GM12891 (cell line): ENCODE data around the gene POP4.

Experiments used
- PAX5 ChIP-seq: IDR thresholded peaks from 2 replicates; pipeline ENCODE4 v1.6.1; 2011; ENCODE audit warnings: low read length, moderate library complexity, mild to moderate bottlenecking; ENCODE audit not compliant: insufficient read depth, severe bottlenecking
- POLR2A ChIP-seq: IDR thresholded peaks from 2 replicates; pipeline ENCODE4 v1.6.1; 2011; ENCODE audit warnings: low read depth, low read length, control low read depth
- POLR2AphosphoS5 ChIP-seq: IDR thresholded peaks from 2 replicates; pipeline ENCODE4 v1.6.1; 2011; ENCODE audit warnings: low read depth, low read length, control low read depth
- SPI1 ChIP-seq: IDR thresholded peaks from 2 replicates; pipeline ENCODE4 v1.6.1; 2011; ENCODE audit warnings: low read depth, low read length, control low read depth
- TAF1 ChIP-seq: IDR thresholded peaks from 2 replicates; pipeline ENCODE4 v1.6.1; 2011; ENCODE audit warnings: low read depth, low read length, control low read depth

- TF ChIP-seq POLR2AphosphoS5 (no peak), POLR2A (no peak), PAX5 (no peak), TAF1 (no peak), SPI1 (no peak)
These were observed 32.6 kb upstream of the POP4 start for GRCh38 chr19:29573486-29573885.
